HG03439 (cell line): ENCODE measurements around the gene MAPK14.
"Not testable (repeated sequence)": the region's sequence is repeated elsewhere in the genome, so short reads cannot be mapped to it uniquely, and the experiment has no call there.

Experiments used
- ATAC-seq: cut with Tn5 transposase; IDR thresholded peaks from one replicate; pipeline ENCODE4 v1.9.1; 2021; ENCODE audit warnings: mild to moderate bottlenecking, moderate library complexity; ENCODE audit not compliant: unreplicated experiment

The MAPK14 gene

GRCh38 chr6:36027501-36028087, at the start of gene MAPK14:
Gene MAPK14, plus strand, starts transcription at chr6:36027808. Its CDS starts 350 bp downstream, at chr6:36028158.
- peak; percentile 87 for ATAC-seq

- not testable (repeated sequence) for ATAC-seq
These were observed 47.5 kb upstream of the MAPK14 start for GRCh38 chr6:35980126-35980525.

- no peak for ATAC-seq
These were observed 46.5 kb upstream of the MAPK14 start for GRCh38 chr6:35980991-35981645.

GRCh38 chr6:35984701-35985100, 42.9 kb upstream of the MAPK14 start:
- ATAC-seq, result no peak

GRCh38 chr6:35988047-35988446, 39.6 kb upstream of the MAPK14 start:
- not testable (repeated sequence) for ATAC-seq

GRCh38 chr6:35993150-35993549, 34.5 kb upstream of the MAPK14 start:
- ATAC-seq, result no peak

- no peak for ATAC-seq
These were observed 27.2 kb upstream of the MAPK14 start for GRCh38 chr6:36000451-36000850.

GRCh38 chr6:36015666-36016065, 11.9 kb upstream of the MAPK14 start:
- ATAC-seq, result no peak

- no peak for ATAC-seq
These were observed 9.3 kb upstream of the MAPK14 start for GRCh38 chr6:36018339-36018738.

- no peak for ATAC-seq
These were observed 8.4 kb upstream of the MAPK14 start for GRCh38 chr6:36019167-36019566.

- no peak for ATAC-seq
These were observed 7.5 kb upstream of the MAPK14 start for GRCh38 chr6:36020154-36020553.

GRCh38 chr6:36023996-36024795, 3.4 kb upstream of the MAPK14 start, which contains the start of gene SLC26A8:
Gene SLC26A8, minus strand, starts transcription at chr6:36024641. Its CDS starts 4,934 bp downstream, at chr6:36019707.
- no peak for ATAC-seq

GRCh38 chr6:36025260-36025931, 2.2 kb upstream of the MAPK14 start:
- ATAC-seq, result no peak

DNA sequence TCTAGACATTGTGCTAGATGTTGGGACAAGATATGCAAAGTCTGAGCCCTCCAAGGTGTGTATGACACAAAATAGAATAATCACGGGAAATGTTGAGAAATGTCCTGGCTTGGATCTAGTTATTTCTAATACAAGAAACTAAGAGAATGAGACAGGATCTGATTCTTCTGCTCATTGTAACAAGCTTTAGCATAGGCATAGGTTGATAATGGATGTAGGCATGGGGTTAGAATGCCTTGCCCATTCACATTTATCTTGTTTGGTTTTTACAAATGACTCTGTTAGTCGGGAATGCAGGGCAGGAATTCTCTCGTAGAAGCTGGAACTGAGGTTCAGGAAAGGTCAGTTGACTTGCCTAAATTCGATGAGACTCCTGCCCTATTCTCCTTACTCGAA, 1.7 kb upstream of the MAPK14 start:
- no peak for ATAC-seq

GRCh38 chr6:36028088-36028876, 674 bp downstream of the MAPK14 start:
- ATAC-seq, result peak; percentile 24

DNA sequence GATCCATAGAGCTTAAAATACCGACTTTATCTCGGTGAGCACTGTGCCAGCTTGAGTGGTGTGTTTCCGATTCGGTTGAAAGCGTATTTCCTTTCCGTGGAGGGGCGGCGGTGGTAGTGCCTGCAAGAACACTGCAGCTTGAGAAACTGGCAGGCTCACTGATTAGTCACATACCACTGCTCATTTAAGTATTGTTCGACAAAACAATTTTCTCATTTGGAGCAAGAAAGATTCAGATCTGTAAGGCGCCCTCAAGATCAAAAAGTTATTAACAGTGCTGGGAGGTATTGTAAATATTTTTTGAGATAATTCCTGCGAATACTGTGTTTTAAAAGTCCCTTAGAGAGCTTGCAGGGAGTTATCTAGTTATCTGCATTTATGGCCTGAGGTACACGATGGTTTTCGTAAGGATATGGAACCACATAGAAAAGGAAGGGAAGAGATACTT, 1.3 kb downstream of the MAPK14 start:
- ATAC-seq, result no peak

- ATAC-seq, result no peak
These were observed 1.9 kb downstream of the MAPK14 start for GRCh38 chr6:36029464-36029863.

GRCh38 chr6:36032261-36032660, 4.7 kb downstream of the MAPK14 start:
- ATAC-seq, result no peak

DNA sequence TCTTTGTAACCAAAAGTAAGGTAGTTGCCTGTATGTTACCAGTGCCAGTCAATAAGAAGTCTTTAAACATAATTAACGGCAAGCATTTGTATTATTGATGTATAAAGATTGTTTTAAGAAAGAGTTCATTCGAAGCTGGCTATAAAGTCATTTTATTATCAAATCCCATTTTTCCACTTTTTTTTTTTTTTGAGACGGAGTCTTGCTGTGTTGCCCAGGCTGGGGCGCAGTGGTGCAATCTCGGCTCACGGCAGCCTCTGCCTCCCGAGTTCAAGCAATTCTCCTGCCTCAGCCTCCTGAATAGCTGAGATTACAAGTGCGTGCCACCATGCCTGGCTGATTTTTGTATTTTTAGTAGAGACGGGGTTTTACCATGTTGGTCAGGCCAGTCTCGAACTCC, 5.5 kb downstream of the MAPK14 start:
- ATAC-seq, result not testable (repeated sequence)

DNA sequence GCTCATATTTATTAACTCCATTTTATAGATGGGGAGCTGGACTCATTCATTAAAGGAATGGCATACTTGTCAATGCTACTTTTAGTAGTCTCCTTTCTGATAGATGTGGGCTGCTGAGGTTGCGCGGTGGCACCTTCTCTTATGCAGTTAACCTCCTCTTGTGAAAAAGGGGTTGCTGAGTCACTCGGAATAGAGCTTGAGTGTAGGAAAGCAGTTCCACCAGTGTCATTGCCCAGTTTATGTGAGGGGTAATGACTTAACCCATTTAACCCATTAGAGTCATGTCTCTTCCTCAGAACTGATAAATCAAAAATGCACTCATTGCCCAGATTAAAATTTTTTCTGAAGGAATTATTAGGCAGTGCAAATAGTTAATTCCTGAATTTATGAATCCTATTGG, 6.3 kb downstream of the MAPK14 start:
- ATAC-seq, result no peak
